ENCODE results near the gene MAGEA11.
"Not testable (repeated sequence)": the region's sequence is repeated elsewhere in the genome, so short reads cannot be mapped to it uniquely, and the experiment has no call there.

The MAGEA11 gene, protein sequence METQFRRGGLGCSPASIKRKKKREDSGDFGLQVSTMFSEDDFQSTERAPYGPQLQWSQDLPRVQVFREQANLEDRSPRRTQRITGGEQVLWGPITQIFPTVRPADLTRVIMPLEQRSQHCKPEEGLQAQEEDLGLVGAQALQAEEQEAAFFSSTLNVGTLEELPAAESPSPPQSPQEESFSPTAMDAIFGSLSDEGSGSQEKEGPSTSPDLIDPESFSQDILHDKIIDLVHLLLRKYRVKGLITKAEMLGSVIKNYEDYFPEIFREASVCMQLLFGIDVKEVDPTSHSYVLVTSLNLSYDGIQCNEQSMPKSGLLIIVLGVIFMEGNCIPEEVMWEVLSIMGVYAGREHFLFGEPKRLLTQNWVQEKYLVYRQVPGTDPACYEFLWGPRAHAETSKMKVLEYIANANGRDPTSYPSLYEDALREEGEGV

DNA sequence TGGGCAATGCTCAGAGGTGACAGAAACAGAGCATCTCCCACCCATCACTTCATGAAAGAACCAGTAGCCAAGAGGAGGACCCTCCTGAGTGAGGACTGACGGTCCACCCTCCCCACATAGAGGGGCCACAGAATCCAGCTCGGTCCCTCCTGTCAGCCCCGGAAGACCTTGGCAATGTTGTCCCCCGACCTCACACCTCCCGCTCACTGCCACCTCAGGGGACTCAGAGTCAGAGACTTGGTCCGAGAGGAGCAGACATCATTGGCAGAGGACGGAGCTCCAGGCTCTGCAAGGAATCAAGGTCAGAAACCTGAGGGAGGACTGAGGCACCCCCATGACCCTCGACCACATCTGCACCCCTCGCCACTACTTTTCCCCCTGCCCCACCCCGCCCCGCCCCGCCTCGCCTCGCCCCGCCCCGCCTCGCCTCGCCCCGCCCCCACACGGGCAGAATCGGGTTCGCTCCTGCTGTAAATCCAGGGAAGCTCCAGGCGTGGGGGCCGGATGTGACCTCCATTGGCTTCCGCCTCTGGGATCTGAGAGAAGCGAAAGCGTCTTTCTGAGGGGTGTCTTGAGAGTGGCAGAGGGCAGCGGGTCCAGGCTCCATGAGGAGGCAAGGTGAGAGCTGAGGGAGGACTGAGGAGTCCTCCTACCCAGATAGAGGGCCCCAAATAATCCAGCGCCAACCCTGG, at the start of gene MAGEA11:
Gene MAGEA11, plus strand, starts transcription at position 516 of the 692 bp plus-strand sequence. CDS start 1,100 bp downstream, outside the sequence.
- no peak for DNase-seq

DNA sequence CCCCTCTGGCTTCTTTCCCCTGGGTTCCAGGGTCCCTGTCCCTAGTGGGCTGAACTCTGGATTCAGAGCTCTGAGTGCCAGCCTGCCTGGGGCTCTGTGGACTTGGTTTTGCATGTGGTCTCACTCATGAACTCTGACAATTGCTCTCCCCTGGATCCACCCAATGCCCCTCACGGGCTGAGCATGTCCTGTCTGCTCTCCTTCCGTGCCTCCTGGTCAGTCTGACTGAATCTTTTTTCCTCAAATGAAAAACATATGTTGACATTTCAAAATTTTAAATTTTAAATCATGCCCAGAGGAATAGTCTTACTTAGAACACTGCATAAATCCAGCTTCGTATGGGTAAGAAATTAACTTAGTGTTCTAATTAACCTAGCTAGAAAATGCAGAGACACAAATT, 36.8 kb upstream of the MAGEA11 start:
- not testable (repeated sequence) for DNase-seq

DNA sequence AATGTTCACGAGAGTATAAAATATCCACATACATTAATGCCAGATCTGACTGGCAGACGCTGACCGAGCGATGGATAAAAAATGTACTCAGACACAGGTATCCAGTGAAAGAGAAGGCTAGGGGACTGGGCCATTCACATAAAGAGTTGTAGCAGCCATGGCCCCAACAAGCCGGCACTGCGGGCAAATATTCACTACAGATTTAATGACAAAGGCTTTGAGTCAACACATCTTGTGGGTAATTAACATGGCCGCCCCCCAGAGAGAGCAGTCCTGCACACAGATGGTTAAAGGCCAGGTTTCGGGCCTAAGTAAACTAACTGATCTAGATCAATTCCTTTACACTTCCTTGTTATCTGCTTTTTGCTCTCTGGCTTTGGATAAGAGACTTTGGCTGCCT, 36.3 kb upstream of the MAGEA11 start:
- DNase-seq: not testable (repeated sequence)

DNA sequence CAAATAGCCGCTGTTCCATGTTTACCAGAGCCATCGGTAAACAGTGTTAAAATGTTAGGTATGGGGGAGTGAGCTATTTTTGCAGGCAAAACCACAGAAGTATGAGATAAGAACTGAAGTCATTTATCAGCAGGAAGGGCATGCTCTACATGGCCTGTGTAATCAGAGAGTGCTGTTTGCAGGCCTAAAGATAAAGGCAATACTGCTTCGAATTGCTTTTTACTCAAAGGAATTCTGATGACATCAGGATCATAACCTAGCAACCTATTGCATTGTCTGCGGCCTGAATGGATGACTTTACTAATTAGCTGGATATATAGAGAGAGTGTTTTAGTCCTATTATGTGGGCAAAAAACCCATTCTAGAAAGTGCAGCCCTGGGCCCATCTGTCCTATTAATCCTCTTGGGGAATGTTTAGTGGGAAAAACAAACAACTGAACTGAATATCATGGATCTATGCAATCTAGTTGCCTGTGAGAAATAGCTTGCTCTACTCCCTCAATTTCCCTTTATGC, 32.6 kb upstream of the MAGEA11 start:
- DNase-seq: not testable (repeated sequence)

DNA sequence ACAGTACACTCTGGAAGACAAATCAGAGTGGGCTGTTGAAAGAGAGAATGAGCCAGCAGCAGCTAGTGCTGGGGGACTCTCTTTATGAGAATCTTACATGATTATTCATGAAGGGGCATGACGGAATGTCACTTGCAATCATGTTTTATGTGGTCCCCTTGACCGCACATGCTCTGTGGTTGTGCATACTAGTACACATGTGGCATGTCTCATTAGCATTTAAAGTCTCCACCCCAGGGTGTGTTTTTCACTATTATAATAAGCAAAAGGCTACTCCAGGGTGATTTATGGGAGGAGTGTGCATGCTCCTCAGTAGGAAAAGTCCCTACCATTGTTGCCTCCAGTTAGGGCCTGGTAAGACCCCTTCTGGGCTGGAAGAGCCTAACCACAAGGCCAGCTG, 30.7 kb upstream of the MAGEA11 start:
- no peak for DNase-seq

DNA sequence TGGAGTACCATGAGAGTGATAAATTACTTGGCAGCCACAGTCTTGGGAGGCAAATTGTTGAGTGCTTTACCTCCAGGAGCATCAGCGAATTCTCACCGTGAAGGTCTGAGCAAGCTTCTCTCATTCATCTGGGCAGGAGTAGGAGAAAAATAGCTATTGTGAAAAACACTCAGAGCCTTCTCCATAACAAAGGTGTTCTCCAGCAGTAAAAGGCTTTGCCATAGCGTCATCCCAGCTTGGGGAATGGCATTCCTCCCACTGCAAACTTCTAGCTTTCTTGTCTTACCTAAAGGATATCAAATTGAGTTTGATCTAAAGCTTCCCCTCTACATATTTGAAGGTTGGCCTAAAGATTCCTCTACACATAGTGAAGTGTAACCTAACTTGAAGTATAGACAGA, 29.8 kb upstream of the MAGEA11 start:
- DNase-seq: no peak

DNA sequence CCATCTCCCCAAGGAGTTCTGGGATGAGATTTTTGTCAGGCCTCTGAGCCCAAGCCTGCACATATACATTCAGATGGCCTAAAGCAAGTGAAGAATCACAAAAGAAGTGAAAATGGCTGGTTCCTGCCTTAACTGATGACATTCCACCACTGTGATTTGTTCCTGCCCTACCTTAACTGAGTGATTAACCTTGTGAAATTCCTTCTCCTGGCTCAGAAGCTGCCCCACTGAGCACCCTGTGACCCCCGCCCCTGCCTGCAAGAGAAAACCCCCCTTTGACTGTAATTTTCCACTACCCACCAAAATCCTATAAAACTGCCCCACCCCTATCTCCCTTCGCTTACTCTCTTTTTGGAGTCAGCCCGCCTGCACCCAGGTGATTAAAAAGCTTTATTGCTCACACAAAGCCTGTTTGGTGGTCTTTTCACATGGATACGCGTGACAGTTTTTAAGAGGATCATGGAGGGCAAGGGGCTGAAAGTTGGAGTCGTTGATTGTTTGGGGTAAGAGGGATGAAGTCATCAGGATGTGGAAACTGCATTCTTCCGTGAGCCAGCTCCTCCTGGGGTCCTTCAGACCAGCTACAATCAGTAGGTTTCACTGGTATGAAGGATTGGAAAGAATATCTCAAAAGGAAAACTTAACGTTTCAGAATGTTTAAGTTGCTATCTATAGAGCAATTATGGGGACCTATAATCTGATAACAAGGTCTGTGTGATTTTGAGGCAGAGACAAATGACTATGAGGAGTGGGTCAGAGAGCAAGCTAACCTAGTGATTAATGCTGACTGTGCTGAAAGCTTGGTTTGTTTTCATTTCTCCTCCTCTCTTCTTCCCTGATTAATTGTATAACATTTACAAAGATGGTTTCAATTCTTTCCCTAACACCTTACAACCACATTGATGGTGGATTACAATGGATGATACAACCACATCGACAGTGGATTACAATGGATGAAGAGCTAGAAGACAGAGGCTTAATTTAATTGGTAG, 28.6 kb upstream of the MAGEA11 start:
- no peak for DNase-seq

DNA sequence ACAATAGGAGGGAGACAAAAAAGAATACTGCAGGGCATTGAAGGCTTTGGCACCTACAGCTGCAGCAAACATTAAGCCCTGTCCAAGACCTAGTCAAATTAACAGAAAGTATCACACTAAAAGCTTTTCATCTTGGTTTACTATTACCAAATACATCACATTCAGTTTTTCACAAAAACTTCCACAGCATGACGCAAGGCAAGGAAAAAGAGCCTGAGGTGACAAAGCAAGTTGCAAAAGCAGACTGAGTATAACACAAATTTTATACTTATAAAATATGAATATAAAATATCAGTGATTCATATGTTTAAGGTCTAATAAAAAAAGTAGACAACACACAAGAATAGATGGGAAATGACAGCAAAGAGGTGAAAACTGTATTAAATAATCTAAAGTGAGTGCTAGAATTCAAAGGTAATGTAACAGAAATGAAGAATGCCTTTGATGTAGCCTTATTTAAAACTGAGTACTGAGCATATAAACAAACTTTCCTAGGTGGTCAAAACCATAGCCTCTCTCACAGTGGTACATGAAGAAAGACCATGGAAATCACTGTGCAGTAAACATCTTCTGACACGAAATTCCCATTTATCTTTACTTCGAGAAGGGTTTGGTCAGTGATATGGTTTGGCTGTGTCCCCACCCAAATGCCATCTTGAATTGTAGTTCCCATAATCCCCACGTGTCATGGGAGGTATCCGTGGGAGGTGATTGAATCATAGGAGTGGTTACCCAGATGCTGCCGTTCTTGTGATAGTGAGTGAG, 27.7 kb upstream of the MAGEA11 start:
- no peak for DNase-seq

DNA sequence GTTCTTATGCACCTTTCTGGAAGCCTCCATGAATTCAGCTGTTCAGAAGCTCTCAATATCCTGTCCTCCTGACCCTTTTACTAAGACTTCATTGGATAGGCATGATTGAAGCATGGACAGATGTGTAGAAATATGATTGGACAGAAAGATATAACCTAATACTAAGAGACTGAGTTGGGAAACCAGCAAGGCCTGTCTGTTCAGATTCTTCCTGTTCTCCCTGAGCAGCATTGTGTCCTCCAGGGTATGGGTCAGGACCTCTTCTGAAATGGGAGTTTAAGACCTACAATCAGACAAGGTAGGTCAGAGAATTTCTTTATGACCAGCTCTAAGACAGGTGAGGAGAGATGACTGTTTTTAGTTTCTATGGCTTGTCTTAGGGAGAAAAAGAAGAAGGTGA, 23.9 kb upstream of the MAGEA11 start:
- DNase-seq: no peak

DNA sequence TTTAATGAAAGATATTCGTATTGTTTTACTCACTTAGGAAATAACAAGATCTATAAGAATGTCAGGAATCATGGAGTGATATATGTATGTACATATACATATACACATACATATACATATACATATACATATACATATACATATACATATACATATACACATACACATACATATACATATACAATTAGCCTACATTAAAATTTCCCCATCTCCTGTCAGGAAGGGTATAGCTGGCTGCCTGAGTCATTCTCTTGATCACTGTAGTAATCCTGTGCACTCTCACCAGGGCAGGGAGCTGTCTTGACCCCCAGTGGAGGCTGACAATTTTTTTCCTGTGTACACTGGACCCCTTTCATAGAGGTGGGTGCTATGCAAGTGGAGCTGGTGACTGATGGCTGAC, 23.3 kb upstream of the MAGEA11 start:
- DNase-seq: no peak

DNA sequence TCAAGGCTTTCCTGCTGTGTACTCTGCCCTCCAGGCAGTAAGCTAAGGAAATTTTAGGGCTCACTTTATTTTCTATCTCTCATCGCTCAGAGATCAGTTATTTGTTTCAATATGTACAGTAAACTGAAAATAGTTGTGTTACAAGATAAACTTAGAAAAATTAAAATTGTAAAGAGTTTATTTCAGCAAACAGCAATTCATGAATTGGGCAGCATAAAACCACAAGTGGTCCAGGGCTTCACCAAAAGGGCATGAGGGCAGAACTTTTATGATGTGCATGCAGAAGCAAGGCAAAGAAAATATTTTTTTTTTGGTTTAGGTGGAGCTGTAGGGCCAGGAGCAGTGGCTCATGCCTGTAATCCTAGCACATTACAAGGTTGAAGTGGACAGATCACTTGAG, 20.1 kb upstream of the MAGEA11 start:
- no peak for DNase-seq

DNA sequence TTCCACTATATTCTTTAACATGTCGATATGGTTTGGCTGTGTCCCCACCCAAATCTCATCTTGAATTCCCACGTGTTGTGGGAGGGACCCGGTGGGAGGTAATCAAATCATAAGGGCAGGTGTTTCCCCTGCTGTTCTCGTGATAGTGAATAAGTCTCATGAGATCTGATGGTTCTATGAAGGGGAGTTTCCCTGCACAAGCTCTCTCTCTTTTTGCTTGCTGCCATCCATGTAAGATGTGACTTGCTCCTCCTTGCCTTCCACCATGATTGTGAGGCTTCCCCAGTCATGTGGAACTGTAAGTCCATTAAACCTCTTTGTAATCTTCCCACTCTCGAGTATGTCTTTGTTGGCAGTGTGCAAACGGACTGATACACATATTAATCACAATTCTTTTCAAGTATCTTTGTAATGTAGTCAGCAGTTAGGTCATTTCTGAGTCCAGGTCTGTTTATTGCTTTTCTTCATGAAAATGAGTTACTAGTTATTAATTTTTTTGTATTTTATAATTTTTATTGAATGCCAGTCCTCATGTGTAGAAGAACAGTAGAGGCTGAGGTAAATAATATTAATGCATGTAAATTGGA, 19.1 kb upstream of the MAGEA11 start:
- DNase-seq: not testable (repeated sequence)

DNA sequence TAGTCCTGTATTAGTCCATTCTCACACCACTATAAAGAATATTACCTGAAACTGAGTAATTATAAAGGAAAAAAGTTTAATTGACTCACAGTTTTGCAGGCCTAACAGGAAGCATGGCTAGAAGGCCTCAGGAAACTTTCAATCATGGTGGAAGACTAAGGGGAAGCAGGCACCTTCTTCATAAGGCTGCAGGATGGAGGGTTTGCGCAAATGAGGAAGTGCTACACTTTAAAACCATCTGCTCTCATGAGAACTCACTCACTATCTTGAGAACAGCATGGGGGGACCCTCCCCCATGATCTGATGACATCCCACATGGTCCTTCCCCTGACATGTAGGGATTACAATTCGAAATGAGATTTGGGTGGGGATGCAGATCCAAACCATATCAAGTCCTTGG, 12.1 kb upstream of the MAGEA11 start:
- no peak for DNase-seq

DNA sequence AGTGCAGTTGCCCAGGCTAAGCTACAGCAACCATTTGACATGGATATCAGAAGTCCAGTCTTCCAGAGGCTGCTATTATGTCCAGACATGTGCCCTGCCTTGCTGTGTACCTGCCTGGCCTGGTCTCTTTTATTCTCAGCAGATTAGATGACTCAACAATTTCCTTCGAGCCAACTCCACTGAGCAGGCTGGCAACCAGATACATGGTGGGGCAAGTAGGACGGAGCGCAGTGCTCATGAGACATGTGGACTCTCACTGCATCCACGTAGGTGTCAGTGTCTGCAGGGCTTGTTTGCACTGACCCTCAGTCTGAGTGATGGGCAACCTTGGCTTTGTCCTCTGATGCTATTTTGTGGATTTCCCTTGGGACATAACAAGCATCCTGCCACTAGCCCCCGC, 7.2 kb upstream of the MAGEA11 start:
- DNase-seq: no peak

DNA sequence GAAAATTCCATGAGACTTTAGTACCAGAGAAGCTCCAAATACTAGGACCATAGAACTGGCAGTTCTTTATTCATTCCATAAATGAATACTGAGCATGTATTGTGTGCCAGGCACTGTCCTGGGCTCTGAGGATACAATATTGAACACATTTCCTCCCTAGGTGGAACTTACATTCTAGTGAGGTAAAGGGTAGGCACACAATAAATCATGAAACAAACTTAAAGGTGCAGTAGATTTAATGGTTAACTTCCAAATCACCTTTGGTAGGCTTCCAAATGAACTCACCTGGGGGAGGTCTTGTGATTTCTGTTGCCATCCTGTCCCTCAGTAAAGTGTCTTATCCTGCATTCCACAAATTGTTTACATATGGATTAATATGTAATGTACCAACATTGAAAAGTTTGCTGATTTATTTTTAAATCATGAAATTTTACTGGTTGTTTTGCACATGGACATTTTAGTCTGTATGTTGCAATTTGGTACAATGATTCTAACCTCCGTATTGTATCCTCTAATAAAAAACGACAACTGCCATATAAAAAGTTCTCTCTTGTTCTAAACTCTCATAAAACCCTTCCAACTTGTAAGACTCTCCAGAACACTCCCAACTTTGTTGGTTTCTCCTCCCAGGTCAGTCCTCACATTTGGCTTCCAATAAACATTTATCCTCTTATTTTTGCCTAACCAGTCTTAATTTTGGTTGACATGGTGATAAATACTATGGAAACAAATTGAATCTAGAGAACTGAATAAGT, 4.5 kb upstream of the MAGEA11 start:
- DNase-seq: no peak

DNA sequence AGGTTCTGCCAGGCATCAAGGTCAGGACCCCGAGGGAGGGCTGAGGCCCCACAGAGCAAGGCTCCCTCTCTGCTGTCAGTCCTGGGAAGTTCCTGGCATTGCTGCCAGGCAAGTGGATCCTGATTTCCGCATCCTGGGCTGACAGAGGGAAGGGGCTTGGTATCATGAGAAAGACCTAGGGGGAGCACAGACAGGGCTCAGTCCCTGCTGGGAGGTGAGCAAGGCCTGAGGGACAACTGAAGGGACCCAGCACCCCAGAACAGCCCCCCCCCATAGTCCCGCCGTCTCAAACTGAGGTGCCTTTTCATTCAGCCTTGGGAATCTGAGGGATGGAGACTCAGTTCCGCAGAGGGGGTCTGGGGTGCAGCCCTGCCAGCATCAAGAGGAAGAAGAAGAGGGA, 971 bp downstream of the MAGEA11 start:
- DNase-seq: no peak

DNA sequence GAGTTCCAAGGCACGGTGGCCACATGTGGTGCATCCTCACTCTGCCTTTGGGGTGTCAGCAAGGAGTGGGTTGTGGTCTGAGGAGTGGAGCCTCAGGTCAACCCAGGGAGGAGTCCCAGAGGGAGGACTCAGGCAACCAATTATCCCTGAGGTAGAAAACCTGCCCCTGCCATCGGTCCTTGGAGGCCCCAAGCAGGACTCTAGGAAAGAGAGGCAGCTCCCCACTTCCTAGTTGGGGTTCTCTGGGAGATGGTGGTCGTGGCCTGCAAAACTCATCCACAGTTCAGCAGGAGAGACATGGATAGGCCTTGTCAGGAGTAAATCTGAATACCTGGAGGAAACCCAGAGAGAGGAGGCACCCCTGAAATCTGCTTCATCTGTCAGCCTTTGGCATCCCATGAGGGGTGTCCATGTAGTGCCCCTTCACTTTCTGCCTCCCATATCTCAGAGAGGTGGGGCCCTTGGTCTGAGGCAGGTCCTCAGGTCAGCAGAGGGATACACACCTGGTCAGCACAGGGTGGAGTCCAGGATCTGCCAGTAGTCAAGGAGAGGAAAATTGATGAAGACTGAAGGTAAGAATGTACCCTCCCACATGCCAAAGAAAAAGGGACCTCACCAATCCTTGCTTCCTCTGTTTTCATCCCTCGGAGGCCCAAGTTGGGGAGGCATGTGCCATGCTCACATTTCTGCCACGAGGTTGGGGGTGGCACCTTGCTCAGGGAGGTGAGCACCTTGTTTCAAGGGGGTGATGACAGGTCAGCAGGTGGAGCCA, 1.6 kb downstream of the MAGEA11 start:
- DNase-seq: no peak

DNA sequence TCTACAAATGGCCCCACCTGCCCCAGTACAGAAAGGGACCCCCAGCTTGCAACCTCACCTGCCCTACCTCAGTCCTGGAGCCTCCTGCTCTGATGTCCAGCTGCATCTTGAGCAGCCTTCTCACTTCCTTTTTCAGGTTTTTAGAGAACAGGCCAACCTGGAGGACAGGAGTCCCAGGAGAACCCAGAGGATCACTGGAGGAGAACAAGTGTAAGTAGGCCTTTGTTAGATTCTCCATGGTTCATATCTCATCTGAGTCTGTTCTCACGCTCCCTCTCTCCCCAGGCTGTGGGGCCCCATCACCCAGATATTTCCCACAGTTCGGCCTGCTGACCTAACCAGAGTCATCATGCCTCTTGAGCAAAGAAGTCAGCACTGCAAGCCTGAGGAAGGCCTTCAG, 3.6 kb downstream of the MAGEA11 start:
- no peak for DNase-seq

DNA sequence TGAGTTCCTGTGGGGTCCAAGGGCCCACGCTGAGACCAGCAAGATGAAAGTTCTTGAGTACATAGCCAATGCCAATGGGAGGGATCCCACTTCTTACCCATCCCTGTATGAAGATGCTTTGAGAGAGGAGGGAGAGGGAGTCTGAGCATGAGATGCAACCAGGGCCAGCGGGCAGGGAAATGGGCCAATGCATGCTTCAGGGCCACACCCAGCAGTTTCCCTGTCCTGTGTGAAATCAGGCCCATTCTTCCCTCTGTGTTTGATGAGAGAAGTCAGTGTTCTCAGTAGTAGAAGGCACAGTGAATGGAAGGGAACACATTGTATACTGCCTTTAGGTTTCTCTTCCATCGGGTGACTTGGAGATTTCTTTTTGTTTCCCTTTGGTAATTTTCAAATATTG, 4.8 kb downstream of the MAGEA11 start:
- no peak for DNase-seq

DNA sequence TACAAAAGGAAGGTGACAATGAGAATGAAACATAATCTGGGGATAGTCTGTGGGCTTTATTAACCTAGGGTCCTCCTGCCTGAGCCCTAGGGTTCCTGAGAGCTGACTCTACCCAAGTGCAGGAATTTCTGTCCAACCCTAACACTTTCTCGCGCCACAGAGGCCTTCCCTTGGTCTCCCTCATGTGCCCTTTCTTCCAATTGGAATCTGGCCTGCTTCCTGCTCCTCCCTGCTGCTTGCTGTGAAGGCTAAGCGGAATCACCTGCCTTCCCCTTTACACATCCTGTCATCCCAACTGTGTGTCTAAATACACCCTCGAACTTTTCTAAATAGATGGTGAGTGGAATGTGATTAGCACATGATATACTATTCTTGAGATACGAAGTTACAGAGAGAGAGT, 5.9 kb downstream of the MAGEA11 start:
- DNase-seq: no peak

All from C1 segment of cervical spinal cord (tissue), 14 donors.